SKM-1 (cell line): ENCODE measurements around the gene ZNRD2.
A peak's percentile ranks its signal among the peaks of the same experiment; 100 is the strongest.

ENCODE experiments used
- DNase-seq: peaks from one replicate; lab custom pipeline; 2025; ENCODE audit not compliant: unreplicated experiment; lab: John Stamatoyannopoulos, UW

ZNRD2 gene

GRCh38 chr11:65607614-65608426 is 37.5 kb downstream of the ZNRD2 start:
- DNase-seq, result no peak

GRCh38 chr11:65609229-65609628 is 39.0 kb downstream of the ZNRD2 start:
- DNase-seq, result no peak

GRCh38 chr11:65609665-65610064 is 39.4 kb downstream of the ZNRD2 start:
- no peak for DNase-seq

GRCh38 chr11:65610404-65610803 is 40.1 kb downstream of the ZNRD2 start:
- DNase-seq, result no peak

- DNase-seq, result peak; percentile 81
These were observed 40.9 kb downstream of the ZNRD2 start for GRCh38 chr11:65611028-65611757.

GRCh38 chr11:65611758-65612603 is 41.7 kb downstream of the ZNRD2 start:
- no peak for DNase-seq

- DNase-seq, result no peak
These were observed 42.4 kb downstream of the ZNRD2 start for GRCh38 chr11:65612691-65613090.

GRCh38 chr11:65613091-65613928 is 43.0 kb downstream of the ZNRD2 start:
- DNase-seq, result no peak

- peak; percentile 100 for DNase-seq
These were observed 45.1 kb downstream of the ZNRD2 start, which contains the start of gene PCNX3 for GRCh38 chr11:65615229-65615949. PCNX3 (plus strand) TSS chr11:65615776; CDS start chr11:65616312, 536 bp downstream.

GRCh38 chr11:65615950-65616574 is 45.8 kb downstream of the ZNRD2 start:
- DNase-seq, result no peak

- no peak for DNase-seq
These were observed 46.3 kb downstream of the ZNRD2 start for GRCh38 chr11:65616575-65617001.

GRCh38 chr11:65617136-65617850 is 47.0 kb downstream of the ZNRD2 start:
- no peak for DNase-seq

GRCh38 chr11:65617990-65618751 is 47.9 kb downstream of the ZNRD2 start:
- no peak for DNase-seq

GRCh38 chr11:65618763-65619162 is 48.5 kb downstream of the ZNRD2 start:
- no peak for DNase-seq

GRCh38 chr11:65619281-65619928 is 49.1 kb downstream of the ZNRD2 start:
- no peak for DNase-seq

- no peak for DNase-seq
These were observed 50.4 kb downstream of the ZNRD2 start for GRCh38 chr11:65620666-65621065.

GRCh38 chr11:65621460-65621859 is 51.2 kb downstream of the ZNRD2 start:
- DNase-seq, result no peak
